Ishikawa (cell line): ENCODE measurements around the gene SMARCA4.

ENCODE experiments used
- CEBPB ChIP-seq: IDR thresholded peaks from 2 replicates; pipeline ENCODE4 v1.6.1; 2012
- CREB1 ChIP-seq: IDR thresholded peaks from 2 replicates; pipeline ENCODE4 v1.6.1; 2012; ENCODE audit warnings: low read depth
- EGR1 ChIP-seq: IDR thresholded peaks from 2 replicates; pipeline ENCODE4 v1.6.1; 2012
- EP300 ChIP-seq: IDR thresholded peaks from 2 replicates; pipeline ENCODE4 v1.6.1; 2012; ENCODE audit warnings: borderline replicate concordance
- FOXM1 ChIP-seq: IDR thresholded peaks from 2 replicates; pipeline ENCODE4 v1.6.1; 2012; ENCODE audit warnings: low read depth, borderline replicate concordance
- NFIC ChIP-seq: IDR thresholded peaks from 2 replicates; pipeline ENCODE4 v1.6.1; 2012
- RAD21 ChIP-seq: IDR thresholded peaks from 2 replicates; pipeline ENCODE4 v1.6.1; 2012; ENCODE audit warnings: low read depth
- REST ChIP-seq: IDR thresholded peaks from 2 replicates; pipeline ENCODE4 v1.6.1; 2012; ENCODE audit warnings: low read depth, mild to moderate bottlenecking
- TAF1 ChIP-seq: IDR thresholded peaks from 2 replicates; pipeline ENCODE4 v1.6.1; 2012; ENCODE audit warnings: low read depth, mild to moderate bottlenecking
- TCF12 ChIP-seq: IDR thresholded peaks from 2 replicates; pipeline ENCODE4 v1.6.1; 2012; ENCODE audit warnings: low read depth
- TEAD4 ChIP-seq: IDR thresholded peaks from 2 replicates; pipeline ENCODE4 v1.6.1; 2012
- YY1 ChIP-seq: IDR thresholded peaks from 2 replicates; pipeline ENCODE4 v1.6.1; 2012; ENCODE audit warnings: low read depth
- TF ChIP-seq, protein P1 (sequence below): IDR thresholded peaks from 2 replicates; pipeline ENCODE4 v1.6.1; 2012

DNA sequence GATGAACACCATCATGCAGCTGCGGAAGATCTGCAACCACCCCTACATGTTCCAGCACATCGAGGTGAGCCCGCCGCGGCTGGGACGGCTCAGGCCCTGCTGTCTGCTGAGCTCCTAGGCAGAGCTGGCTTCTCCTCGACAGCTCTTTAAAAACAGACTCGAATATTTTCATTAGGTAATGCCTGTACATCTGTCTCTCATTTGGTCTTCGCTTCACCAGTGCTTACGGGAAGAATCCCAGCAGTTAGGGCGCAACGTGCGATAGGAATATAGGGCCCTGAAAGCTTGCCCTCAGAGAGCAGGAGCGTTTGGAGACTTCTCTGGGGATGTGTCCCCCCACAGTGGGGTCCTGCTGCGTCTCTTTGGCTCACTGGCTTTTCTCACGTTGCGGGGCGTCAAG, 64.6 kb downstream of the SMARCA4 start:
- TF ChIP-seq RAD21 (no peak), CEBPB (no peak), EGR1 (no peak), TEAD4 (no peak), EP300 (no peak), CREB1 (no peak), REST (no peak), YY1 (no peak), TAF1 (no peak), NFIC (no peak), TCF12 (no peak), FOXM1 (no peak)
- TF ChIP-seq, protein P1, sequence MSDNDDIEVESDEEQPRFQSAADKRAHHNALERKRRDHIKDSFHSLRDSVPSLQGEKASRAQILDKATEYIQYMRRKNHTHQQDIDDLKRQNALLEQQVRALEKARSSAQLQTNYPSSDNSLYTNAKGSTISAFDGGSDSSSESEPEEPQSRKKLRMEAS: no peak
